Naive thymus-derived CD4-positive, alpha-beta T cell (primary cell): Measurements from ENCODE around the gene GSKIP. TPM values are rescaled to one million over a fixed set of nuclear protein-coding genes. Genes with fewer than 3 reads are reported as not detected.

Source experiments
- ATAC-seq: fragments of 150-1000 bp; cut with Tn5 transposase; 2 replicates; pipeline ENCODE4 v1.10.0; 2021; ENCODE audit warnings: mild to moderate bottlenecking, moderate library complexity
- CTCF ChIA-PET: fragments of 350-600 bp; sonication (Branson Sonifier 250); formaldehyde crosslinking; loops from one replicate; lab custom pipeline; 2021; ENCODE audit warnings: antibody characterized with exemption; lab: Charles Lee
- POLR2A ChIA-PET: fragments of 350-600 bp; sonication (Branson Sonifier 250); formaldehyde crosslinking; loops from one replicate; lab custom pipeline; 2021; ENCODE audit warnings: antibody characterized with exemption, inconsistent platforms; lab: Charles Lee
- DNase-seq, 9 donors: peaks; one replicate each; pipeline versions ENCODE4 v3.0.0 to v3.0.0-alpha.2; 2020 to 2022; ENCODE audit warnings: mixed read lengths in 1 of 9
- H3K27ac ChIP-seq: one replicate; pipeline ENCODE4 v1.7.0; 2013; ENCODE audit warnings: mild to moderate bottlenecking, low read depth, low read length, moderate library complexity
- H3K27me3 ChIP-seq, 2 donors: one replicate each; pipeline ENCODE4 v1.7.0; 2013; ENCODE audit warnings: low read length in 2 of 2, mild to moderate bottlenecking in 2 of 2, moderate library complexity in 2 of 2; ENCODE audit not compliant: control insufficient read depth in 2 of 2, insufficient read depth in 2 of 2
- H3K36me3 ChIP-seq, 3 experiments: 1 replicate in 2 of 3; 2 replicates in 1 of 3; pipeline ENCODE4 v1.7.0; 2013; ENCODE audit warnings: low read length in 3 of 3, mild to moderate bottlenecking in 3 of 3, moderate library complexity in 1 of 3; ENCODE audit not compliant: insufficient read depth in 3 of 3, control insufficient read depth in 2 of 3
- H3K4me1 ChIP-seq, 2 donors: one replicate each; pipeline ENCODE4 v1.7.0; 2013; ENCODE audit warnings: low read length in 2 of 2, mild to moderate bottlenecking in 2 of 2, moderate library complexity in 1 of 2; ENCODE audit not compliant: control insufficient read depth in 2 of 2, insufficient read depth in 2 of 2
- H3K4me3 ChIP-seq: 2 replicates; pipeline ENCODE4 v1.7.0; 2013; ENCODE audit warnings: mild to moderate bottlenecking, low read length
- H3K9me3 ChIP-seq, 3 experiments: 1 replicate in 2 of 3; 2 replicates in 1 of 3; pipeline ENCODE4 v1.7.0; 2013; ENCODE audit warnings: low read length in 3 of 3; ENCODE audit not compliant: control insufficient read depth in 2 of 3
- H3K27ac Mint-ChIP-seq, 9 donors: one replicate each; pipeline ENCODE4 v1.8.0; 2020 to 2022; ENCODE audit warnings: mixed read lengths in 9 of 9, mild to moderate bottlenecking in 8 of 9, moderate library complexity in 5 of 9, inconsistent platforms in 2 of 9
- H3K27me3 Mint-ChIP-seq, 5 donors: one replicate each; pipeline ENCODE4 v1.8.0; 2021 to 2022; ENCODE audit warnings: mixed read lengths in 5 of 5, mild to moderate bottlenecking in 1 of 5
- H3K36me3 Mint-ChIP-seq, 5 donors: one replicate each; pipeline ENCODE4 v1.8.0; 2020 to 2022; ENCODE audit warnings: mixed read lengths in 5 of 5, mild to moderate bottlenecking in 3 of 5, inconsistent platforms in 1 of 5
- H3K4me1 Mint-ChIP-seq, 7 donors: one replicate each; pipeline ENCODE4 v1.8.0; 2020 to 2022; ENCODE audit warnings: mixed read lengths in 7 of 7, mild to moderate bottlenecking in 3 of 7, inconsistent platforms in 1 of 7
- H3K4me3 Mint-ChIP-seq, 10 donors: one replicate each; pipeline ENCODE4 v1.8.0; 2020 to 2022; ENCODE audit warnings: mild to moderate bottlenecking in 10 of 10, mixed read lengths in 10 of 10, moderate library complexity in 6 of 10, inconsistent platforms in 2 of 10
- H3K9me3 Mint-ChIP-seq, 11 donors: one replicate each; pipeline ENCODE4 v1.8.0; 2020 to 2022; ENCODE audit warnings: mixed read lengths in 11 of 11, mild to moderate bottlenecking in 4 of 11, inconsistent platforms in 1 of 11, moderate library complexity in 1 of 11
- intact Hi-C, 2 donors: fragments of 100-400 bp; cut with micrococcal nuclease; formaldehyde crosslinking; loops; one replicate each; pipeline ENCODE4 v1.15.1; 2023
- polyA plus RNA-seq, 2 donors: library from polyadenylated mRNA; unstranded; fragments of 300-500 nt; fragmentation: Illumina TruSeq; gene quantifications; one replicate each; pipeline ENCODE4 v1.2.3, GENCODE V29; 2021
- total RNA-seq, 6 experiments: library from RNA in 5 of 6; stranded (reverse) in 5 of 6; gene quantifications; 1 replicate in 5 of 6; 2 replicates in 1 of 6; pipeline ENCODE4 v1.2.3 and lab custom pipeline; 2021 to 2026

Gene GSKIP
- total and polyA plus RNA-seq, 7 experiments from 2014 or later = 6.7 to 22.1 (median 16.8) TPM

- ChIA-PET POLR2A (interaction anchor here (1.2 kb wide), 1 partner anchor 13 kb away, joined by 4 read pairs; no protein-coding TSS in a partner anchor), CTCF (no interaction called here)
- Mint-ChIP-seq H3K4me3 (peak overlapping the region in 1 of 10 donors; percentile 15), H3K27me3 (no peaks in the 10 kb centered on the region), H3K4me1 (peaks cover 23 to 57% (median 44%) of the 10 kb centered on the region in 7 donors), H3K27ac (no peak overlapping the region), H3K36me3 (peaks cover 5 to 17% (median 15%) of the 10 kb centered on the region in 5 donors), H3K9me3 (peaks cover 0 to 5% (median 0%) of the 10 kb centered on the region in 11 donors)
- no peak for ATAC-seq
- H3K4me1 ChIP-seq = peaks cover 11% of the 10 kb centered on the region in 2 donors
- no peaks in the 10 kb centered on the region for H3K27me3 ChIP-seq
- H3K27ac ChIP-seq = no peak overlapping the region
- intact Hi-C loops = loop anchor here in 1 of 2 donors (10.0 kb wide), 3 partner anchors 244 to 1214 kb away; partner anchors contain the start of genes DICER1 and VRK1
- H3K9me3 ChIP-seq = no peaks in the 10 kb centered on the region
- no peak for DNase-seq
- no peak overlapping the region for H3K4me3 ChIP-seq
- peaks cover 0 to 3% (median 0%) of the 10 kb centered on the region in 3 experiments for H3K36me3 ChIP-seq
These were observed 5.2 kb downstream of the GSKIP start for GRCh38 chr14:96368534-96368933.

DNA sequence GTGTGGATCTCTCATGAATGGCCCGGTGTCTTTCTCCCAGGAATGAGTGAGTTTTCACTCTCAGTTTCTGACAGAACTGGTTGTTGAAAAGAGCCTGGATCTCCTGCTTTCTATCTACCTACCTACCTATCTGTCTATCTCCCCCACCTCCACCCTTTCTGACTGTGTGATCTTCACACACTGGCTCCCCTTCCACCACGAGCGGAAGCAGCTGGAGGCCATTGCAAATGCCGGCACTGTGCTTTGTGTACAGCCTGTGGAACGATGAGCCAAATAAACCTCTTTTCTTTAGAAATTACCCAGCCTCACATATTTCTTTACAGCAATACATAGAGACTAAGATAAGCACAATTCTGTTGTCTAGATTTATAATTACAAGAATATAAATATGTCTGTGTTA is 7.2 kb downstream of the GSKIP start:
- peaks cover 10 to 55% (median 34%) of the 10 kb centered on the region in 7 donors for H3K4me1 Mint-ChIP-seq
- Histone ChIP-seq H3K9me3 (no peaks in the 10 kb centered on the region), H3K4me1 (no peaks in the 10 kb centered on the region), H3K27ac (no peak overlapping the region), H3K4me3 (no peak overlapping the region), H3K36me3 (no peaks in the 10 kb centered on the region), H3K27me3 (no peaks in the 10 kb centered on the region)
- ChIA-PET POLR2A (no interaction called here), CTCF (no interaction called here)
- H3K27me3 Mint-ChIP-seq = no peaks in the 10 kb centered on the region
- ATAC-seq = no peak
- intact Hi-C loops = no loop called here
- DNase-seq = no peak
- H3K27ac Mint-ChIP-seq = no peak overlapping the region
- H3K4me3 Mint-ChIP-seq = no peak overlapping the region
- H3K9me3 Mint-ChIP-seq = peaks cover 0 to 11% (median 0%) of the 10 kb centered on the region in 11 donors
- peaks cover 5 to 29% (median 18%) of the 10 kb centered on the region in 5 donors for H3K36me3 Mint-ChIP-seq

GRCh38 chr14:96373538-96373937 is 10.2 kb downstream of the GSKIP start:
- H3K36me3 Mint-ChIP-seq = peaks cover 8 to 29% (median 16%) of the 10 kb centered on the region in 5 donors
- H3K27ac ChIP-seq = no peak overlapping the region
- H3K27ac Mint-ChIP-seq = no peak overlapping the region
- no peaks in the 10 kb centered on the region for H3K4me1 ChIP-seq
- ATAC-seq (no peak), DNase-seq (no peak)
- intact Hi-C loops = no loop called here
- H3K4me3 Mint-ChIP-seq = no peak overlapping the region
- H3K4me3 ChIP-seq = no peak overlapping the region
- no peaks in the 10 kb centered on the region for H3K27me3 ChIP-seq
- no peaks in the 10 kb centered on the region for H3K27me3 Mint-ChIP-seq
- peaks cover 0 to 11% (median 0%) of the 10 kb centered on the region in 11 donors for H3K9me3 Mint-ChIP-seq
- H3K36me3 ChIP-seq = no peaks in the 10 kb centered on the region
- CTCF ChIA-PET = no interaction called here
- POLR2A ChIA-PET = interaction anchor here (0.6 kb wide), 1 partner anchor 87 kb away, joined by 3 read pairs; no protein-coding TSS in a partner anchor
- H3K4me1 Mint-ChIP-seq = peaks cover 5 to 28% (median 15%) of the 10 kb centered on the region in 7 donors
- H3K9me3 ChIP-seq = no peaks in the 10 kb centered on the region

DNA sequence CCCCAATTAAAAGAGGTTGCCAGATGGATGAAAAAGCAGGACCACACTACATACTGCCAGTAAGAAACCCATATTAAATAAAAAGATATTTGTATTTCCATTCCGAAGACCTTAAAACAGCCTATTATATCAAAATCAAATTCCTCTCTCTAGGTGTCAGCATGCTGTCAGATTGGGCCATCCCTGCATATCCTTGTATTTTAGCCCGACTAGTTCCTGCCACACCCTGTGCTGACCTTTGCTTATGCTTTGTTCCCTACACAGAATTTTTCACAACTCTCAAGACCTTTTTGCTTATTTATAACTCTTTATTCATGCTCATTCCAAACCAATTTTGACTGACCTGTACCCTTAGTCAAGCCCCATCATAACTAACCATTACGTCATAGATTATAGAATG is 12.8 kb downstream of the GSKIP start:
- intact Hi-C loops = no loop called here
- H3K36me3 ChIP-seq = no peaks in the 10 kb centered on the region
- H3K36me3 Mint-ChIP-seq = peaks cover 3 to 23% (median 10%) of the 10 kb centered on the region in 5 donors
- ATAC-seq (no peak), DNase-seq (no peak)
- peaks cover 0 to 7% (median 0%) of the 10 kb centered on the region in 11 donors for H3K9me3 Mint-ChIP-seq
- H3K4me1 ChIP-seq = no peaks in the 10 kb centered on the region
- H3K27ac Mint-ChIP-seq = no peak overlapping the region
- no peak overlapping the region for H3K4me3 Mint-ChIP-seq
- no peaks in the 10 kb centered on the region for H3K27me3 ChIP-seq
- CTCF ChIA-PET = no interaction called here
- H3K27ac ChIP-seq = no peak overlapping the region
- no peaks in the 10 kb centered on the region for H3K9me3 ChIP-seq
- peaks cover 0 to 12% (median 8%) of the 10 kb centered on the region in 7 donors for H3K4me1 Mint-ChIP-seq
- H3K4me3 ChIP-seq = no peak overlapping the region
- H3K27me3 Mint-ChIP-seq = no peaks in the 10 kb centered on the region
- POLR2A ChIA-PET = interaction anchor here (1.5 kb wide), 1 partner anchor 15 kb away, joined by 5 read pairs; no protein-coding TSS in a partner anchor

DNA sequence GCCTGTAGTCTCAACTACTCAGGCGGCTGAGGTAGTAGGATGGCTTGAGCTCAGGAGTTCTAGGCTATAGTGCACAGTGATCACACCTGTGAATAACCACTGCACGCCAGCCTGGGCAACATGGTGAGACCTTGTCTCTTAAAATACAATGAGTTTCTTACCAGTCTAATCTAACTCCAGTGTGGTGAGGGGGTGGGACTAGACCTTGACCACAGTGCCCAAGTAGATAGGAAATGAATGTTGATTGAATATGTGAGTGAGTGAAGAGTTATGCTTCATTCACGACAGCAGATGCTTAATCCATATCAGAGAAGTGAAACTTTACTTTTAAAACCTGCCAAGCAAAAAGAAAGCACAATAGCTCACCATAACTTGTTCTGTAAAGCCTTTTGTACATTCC is 17.4 kb downstream of the GSKIP start:
- no peak overlapping the region for H3K27ac Mint-ChIP-seq

DNA sequence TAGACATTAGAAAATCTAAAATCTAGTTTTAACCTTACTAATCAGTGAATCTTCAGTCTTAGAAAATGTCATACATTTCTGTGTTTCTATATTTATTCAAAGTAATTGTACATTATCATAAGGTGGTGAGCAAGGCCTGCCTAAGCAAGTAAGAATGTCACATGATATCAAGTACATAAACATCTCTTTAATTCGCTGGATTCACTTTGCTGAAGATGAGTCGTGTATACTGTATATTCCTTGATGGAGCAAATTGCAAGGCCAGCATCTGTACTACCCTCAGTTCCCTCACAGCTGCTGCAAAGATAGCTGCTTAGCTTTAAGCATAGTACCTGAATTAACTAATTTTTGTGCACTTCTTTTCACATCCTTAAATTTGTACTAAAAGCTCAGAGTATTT is 20.1 kb downstream of the GSKIP start:
- ChIA-PET POLR2A (no interaction called here), CTCF (no interaction called here)

More for the DNA sequence above, 17.4 kb downstream of the GSKIP start:
- no peak for ATAC-seq
- Mint-ChIP-seq H3K9me3 (no peaks in the 10 kb centered on the region), H3K27me3 (no peaks in the 10 kb centered on the region), H3K36me3 (peaks cover 3 to 31% (median 14%) of the 10 kb centered on the region in 5 donors), H3K4me1 (peaks cover 0 to 7% (median 3%) of the 10 kb centered on the region in 7 donors), H3K4me3 (no peak overlapping the region)
- Histone ChIP-seq H3K27me3 (no peaks in the 10 kb centered on the region), H3K9me3 (no peaks in the 10 kb centered on the region), H3K4me3 (no peak overlapping the region), H3K4me1 (no peaks in the 10 kb centered on the region), H3K36me3 (peaks cover 0 to 19% (median 7%) of the 10 kb centered on the region in 3 experiments), H3K27ac (no peak overlapping the region)
- no peak for DNase-seq
- POLR2A ChIA-PET = no interaction called here
- CTCF ChIA-PET = interaction anchor here (0.5 kb wide), 1 partner anchor 154 kb away, joined by 5 read pairs; no protein-coding TSS in a partner anchor
- intact Hi-C loops = no loop called here

DNA sequence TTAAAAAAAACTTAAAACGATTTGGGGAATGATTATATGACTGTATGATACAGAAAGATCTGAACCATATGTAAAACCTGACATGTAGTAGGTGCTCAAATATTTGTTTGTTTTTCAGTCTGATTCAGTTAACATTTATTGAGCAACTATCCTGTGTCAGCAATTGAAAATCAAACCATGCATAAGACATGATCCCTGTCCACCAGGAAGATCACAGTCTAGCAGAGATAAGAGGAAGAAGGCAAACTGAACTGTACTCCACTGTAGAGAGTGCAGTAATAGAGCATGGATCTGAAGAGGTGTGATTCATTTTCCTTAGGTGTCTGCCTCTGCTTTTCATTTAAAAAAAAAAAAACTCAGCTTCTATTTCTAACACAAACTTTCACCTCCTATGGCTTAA is 20.7 kb downstream of the GSKIP start:
- Mint-ChIP-seq H3K4me1 (peaks cover 0 to 7% (median 0%) of the 10 kb centered on the region in 7 donors), H3K4me3 (no peak overlapping the region), H3K27me3 (no peaks in the 10 kb centered on the region), H3K9me3 (no peaks in the 10 kb centered on the region), H3K27ac (no peak overlapping the region), H3K36me3 (peaks cover 0 to 28% (median 14%) of the 10 kb centered on the region in 5 donors)
- ChIA-PET CTCF (interaction anchor here (0.6 kb wide), 1 partner anchor 840 kb away, joined by 4 read pairs; no protein-coding TSS in a partner anchor), POLR2A (no interaction called here)
- peaks cover 0 to 21% (median 8%) of the 10 kb centered on the region in 3 experiments for H3K36me3 ChIP-seq
- H3K4me3 ChIP-seq = no peak overlapping the region
- intact Hi-C loops = no loop called here
- no peak for ATAC-seq
- no peaks in the 10 kb centered on the region for H3K27me3 ChIP-seq
- H3K27ac ChIP-seq = no peak overlapping the region
- H3K4me1 ChIP-seq = no peaks in the 10 kb centered on the region
- H3K9me3 ChIP-seq = no peaks in the 10 kb centered on the region
- DNase-seq = no peak

More for the DNA sequence above, 20.1 kb downstream of the GSKIP start:
- H3K9me3 Mint-ChIP-seq = no peaks in the 10 kb centered on the region
- no peak overlapping the region for H3K4me3 Mint-ChIP-seq
- no peaks in the 10 kb centered on the region for H3K4me1 ChIP-seq
- DNase-seq (no peak), ATAC-seq (no peak)
- H3K36me3 ChIP-seq = peaks cover 0 to 21% (median 8%) of the 10 kb centered on the region in 3 experiments
- H3K4me1 Mint-ChIP-seq = peaks cover 0 to 7% (median 0%) of the 10 kb centered on the region in 7 donors
- H3K27ac ChIP-seq = no peak overlapping the region
- H3K27ac Mint-ChIP-seq = no peak overlapping the region
- no peak overlapping the region for H3K4me3 ChIP-seq
- H3K27me3 Mint-ChIP-seq = no peaks in the 10 kb centered on the region
- no peaks in the 10 kb centered on the region for H3K27me3 ChIP-seq
- H3K9me3 ChIP-seq = no peaks in the 10 kb centered on the region
- intact Hi-C loops = no loop called here
- peaks cover 0 to 28% (median 14%) of the 10 kb centered on the region in 5 donors for H3K36me3 Mint-ChIP-seq
